Esophagus (tissue), 2 donors: Measurements from ENCODE around the gene IBSP. TPM values are rescaled to one million over a fixed set of nuclear protein-coding genes. Genes with fewer than 3 reads are reported as not detected.

Experiments used
- H3K27ac ChIP-seq, 2 donors: one replicate each; pipeline ENCODE4 v1.5.1; 2013; ENCODE audit warnings: low read depth in 2 of 2, mild to moderate bottlenecking in 2 of 2, inconsistent platforms in 1 of 2, low read length in 1 of 2, moderate library complexity in 1 of 2
- H3K27me3 ChIP-seq, 2 donors: one replicate each; pipeline ENCODE4 v1.6.1; 2013; ENCODE audit warnings: low read length in 2 of 2, control low read depth in 1 of 2, mild to moderate bottlenecking in 1 of 2; ENCODE audit not compliant: insufficient read depth in 2 of 2, control insufficient read depth in 1 of 2
- H3K36me3 ChIP-seq, 2 donors: one replicate each; pipeline ENCODE4 v1.6.1; 2013; ENCODE audit warnings: low read length in 1 of 2; ENCODE audit not compliant: control insufficient read depth in 2 of 2, insufficient read depth in 2 of 2
- H3K4me1 ChIP-seq, 2 donors: one replicate each; pipeline ENCODE4 v1.6.1; 2013; ENCODE audit warnings: low read length in 1 of 2; ENCODE audit not compliant: control insufficient read depth in 2 of 2, insufficient read depth in 2 of 2
- H3K4me3 ChIP-seq, 2 donors: one replicate each; pipeline ENCODE4 v1.5.1; 2013; ENCODE audit warnings: low read length in 2 of 2, mild to moderate bottlenecking in 2 of 2, low read depth in 1 of 2, moderate library complexity in 1 of 2
- H3K9me3 ChIP-seq, 2 donors: one replicate each; pipeline ENCODE4 v1.6.1; 2013; ENCODE audit warnings: mild to moderate bottlenecking in 2 of 2, low read depth in 1 of 2, low read length in 1 of 2, moderate library complexity in 1 of 2; ENCODE audit not compliant: control insufficient read depth in 2 of 2, insufficient read depth in 1 of 2
- whole genome bisulfite sequencing, 2 donors: extraction: QIAGEN DNeasy Blood & Tissue Kit; methylation state at CpG; one replicate each; pipeline ENCODE4 v1.1.7; 2013; 5-methylcytosine and 5-hydroxymethylcytosine counted together
- polyA plus RNA-seq, 2 donors: library from polyadenylated mRNA; stranded (reverse); fragments of 200-250 nt; gene quantifications; one replicate each; pipeline ENCODE4 v1.2.3, GENCODE V29; 2013
- donor health status: healthy with polysubstance abuse.
- donor health status: Bipolar disorder and iron deficiency.

Gene IBSP, protein sequence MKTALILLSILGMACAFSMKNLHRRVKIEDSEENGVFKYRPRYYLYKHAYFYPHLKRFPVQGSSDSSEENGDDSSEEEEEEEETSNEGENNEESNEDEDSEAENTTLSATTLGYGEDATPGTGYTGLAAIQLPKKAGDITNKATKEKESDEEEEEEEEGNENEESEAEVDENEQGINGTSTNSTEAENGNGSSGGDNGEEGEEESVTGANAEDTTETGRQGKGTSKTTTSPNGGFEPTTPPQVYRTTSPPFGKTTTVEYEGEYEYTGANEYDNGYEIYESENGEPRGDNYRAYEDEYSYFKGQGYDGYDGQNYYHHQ
- not detected for polyA plus RNA-seq

DNA sequence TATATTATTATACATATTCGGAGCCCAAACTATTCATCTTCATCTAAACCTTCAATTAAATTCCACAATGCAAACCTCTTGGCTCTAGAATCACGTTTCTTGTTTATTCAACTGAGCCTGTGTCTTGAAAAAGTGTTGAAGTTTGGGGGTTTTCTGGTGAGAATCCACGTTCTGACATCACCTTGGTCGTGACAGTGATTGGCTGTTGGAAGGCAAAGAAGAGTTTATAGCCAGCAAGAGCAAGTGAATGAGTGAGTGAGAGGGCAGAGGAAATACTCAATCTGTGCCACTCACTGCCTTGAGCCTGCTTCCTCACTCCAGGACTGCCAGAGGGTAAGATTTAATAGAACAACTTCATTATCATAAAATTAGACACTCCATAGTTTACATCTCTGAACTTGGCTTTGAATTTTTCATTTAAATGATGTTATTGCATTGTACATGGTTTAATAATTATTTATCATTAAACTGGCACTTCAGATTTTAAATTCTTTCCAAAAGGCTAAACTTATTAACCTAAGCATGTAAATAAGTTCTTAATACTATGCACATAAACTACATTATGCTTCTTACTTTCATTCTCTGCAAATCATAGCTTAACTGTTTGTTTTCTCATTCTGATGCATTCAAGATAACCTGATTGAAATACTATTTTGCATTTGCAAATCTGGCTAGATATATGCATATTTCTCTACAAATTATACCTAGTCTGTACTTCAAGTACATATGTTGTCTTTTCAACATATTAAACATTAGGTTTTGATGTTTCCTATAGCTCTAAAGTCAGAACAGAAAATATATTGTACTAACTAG, at the start of gene IBSP:
TSS of gene IBSP (plus strand) at position 254 of the 813 bp plus-strand sequence. CDS start 2,808 bp downstream, outside the sequence.
- H3K9me3 ChIP-seq, result no peaks in the 10 kb centered on the region
- 28 to 30% methylated on average over 4 of the region's 4 CpGs for WGBS, 2 donors
- no peak within 1 kb of the TSS for H3K27ac ChIP-seq
- no peak within 1 kb of the TSS for H3K4me3 ChIP-seq
- no peaks in the 10 kb centered on the region for H3K36me3 ChIP-seq
- H3K27me3 ChIP-seq, result no peaks in the 10 kb centered on the region
- no peaks in the 10 kb centered on the region for H3K4me1 ChIP-seq

DNA sequence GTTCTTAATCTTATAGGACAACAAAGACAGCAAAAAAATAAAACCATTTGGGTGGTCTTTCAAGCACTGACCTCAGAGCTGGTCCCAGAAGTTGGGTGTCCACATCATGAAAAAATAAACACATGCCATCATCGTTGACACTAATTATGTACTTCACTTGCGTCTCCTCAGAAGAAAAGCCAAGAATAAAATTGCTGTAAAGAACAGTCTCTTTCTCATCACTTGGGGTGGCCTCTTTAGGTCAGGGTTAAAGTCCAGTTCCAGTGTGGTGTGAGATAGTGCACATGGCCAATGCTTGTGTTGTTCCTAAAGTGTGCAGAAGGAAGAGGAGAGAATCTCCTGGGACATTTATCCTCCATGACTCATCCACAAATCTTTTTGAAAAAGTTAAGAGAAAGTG, 49.5 kb upstream of the IBSP start:
- Histone ChIP-seq H3K27me3 (no peaks in the 10 kb centered on the region), H3K36me3 (no peaks in the 10 kb centered on the region), H3K27ac (no peak overlapping the region), H3K4me1 (no peaks in the 10 kb centered on the region), H3K4me3 (no peak overlapping the region), H3K9me3 (no peaks in the 10 kb centered on the region)
- 54 to 59% methylated on average over 2 of the region's 2 CpGs for WGBS, 2 donors

DNA sequence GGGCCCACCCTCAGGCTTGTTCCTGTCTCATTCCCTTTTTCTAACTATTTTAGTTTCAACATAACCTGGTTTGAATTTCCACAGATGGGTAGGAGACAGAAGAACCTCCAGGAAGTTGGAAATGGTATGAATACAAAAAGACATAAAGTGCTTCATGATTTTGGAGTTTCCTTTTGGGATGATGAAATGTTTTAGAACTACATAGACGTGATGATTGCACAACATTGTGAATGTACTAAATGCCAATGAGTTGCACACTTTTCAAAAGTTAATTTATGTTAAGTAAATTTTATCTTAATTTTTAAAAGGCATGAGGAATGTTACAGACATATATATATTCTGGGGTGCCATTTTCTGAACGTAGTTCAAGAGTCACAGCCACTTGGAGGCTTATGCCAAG, 41.1 kb upstream of the IBSP start:
- Histone ChIP-seq H3K27me3 (no peaks in the 10 kb centered on the region), H3K9me3 (no peaks in the 10 kb centered on the region), H3K4me3 (no peak overlapping the region), H3K27ac (no peak overlapping the region), H3K4me1 (no peaks in the 10 kb centered on the region), H3K36me3 (no peaks in the 10 kb centered on the region)
- 46 to 64% methylated on average over 2 of the region's 2 CpGs for WGBS, 2 donors

DNA sequence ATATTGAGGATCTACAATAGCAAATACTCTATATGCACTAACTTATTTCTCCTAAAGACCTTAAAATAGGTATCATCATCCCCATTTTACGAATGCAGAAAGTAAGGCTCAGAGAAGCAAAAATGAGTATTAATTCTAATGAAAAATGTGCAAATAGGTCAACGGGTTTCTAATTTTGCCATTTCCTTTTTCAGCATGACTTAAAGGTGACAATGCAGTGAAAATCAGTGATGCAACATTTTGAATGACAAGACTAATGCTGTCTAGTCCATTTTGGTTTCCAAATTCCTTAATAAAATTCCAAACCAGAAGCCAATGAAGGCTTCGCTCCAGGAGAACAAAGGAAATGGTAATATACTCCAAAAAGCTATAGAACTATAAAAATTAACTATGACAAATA, 37.0 kb upstream of the IBSP start:
- Histone ChIP-seq H3K36me3 (no peaks in the 10 kb centered on the region), H3K4me3 (no peak overlapping the region), H3K27me3 (no peaks in the 10 kb centered on the region), H3K9me3 (no peaks in the 10 kb centered on the region), H3K4me1 (no peaks in the 10 kb centered on the region), H3K27ac (no peak overlapping the region)
- WGBS, 2 donors, result 83 to 88% methylated on average over 3 of the region's 3 CpGs

DNA sequence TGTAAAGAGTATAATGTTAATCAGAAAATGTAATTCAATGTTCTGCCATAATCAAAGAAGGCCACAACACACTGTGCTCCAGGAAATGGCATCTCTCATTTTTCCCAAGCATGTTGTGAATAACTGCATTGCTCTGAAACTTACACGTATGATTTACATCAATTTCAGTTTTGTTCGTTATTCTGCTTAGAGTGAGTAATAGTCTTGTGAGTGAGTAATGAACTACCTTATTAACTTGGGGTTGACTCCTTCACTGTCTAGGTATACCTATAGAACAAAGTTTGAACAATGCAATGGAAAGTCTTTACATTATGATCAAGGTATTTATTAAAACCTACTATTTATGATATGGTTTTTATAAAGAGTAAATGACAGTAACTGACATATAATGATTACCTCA, 17.8 kb upstream of the IBSP start:
- no peak overlapping the region for H3K27ac ChIP-seq
- no peaks in the 10 kb centered on the region for H3K36me3 ChIP-seq
- no peaks in the 10 kb centered on the region for H3K9me3 ChIP-seq
- no peaks in the 10 kb centered on the region for H3K4me1 ChIP-seq
- 70 to 78% methylated on average over 2 of the region's 2 CpGs for WGBS, 2 donors
- no peaks in the 10 kb centered on the region for H3K27me3 ChIP-seq
- H3K4me3 ChIP-seq, result no peak overlapping the region

DNA sequence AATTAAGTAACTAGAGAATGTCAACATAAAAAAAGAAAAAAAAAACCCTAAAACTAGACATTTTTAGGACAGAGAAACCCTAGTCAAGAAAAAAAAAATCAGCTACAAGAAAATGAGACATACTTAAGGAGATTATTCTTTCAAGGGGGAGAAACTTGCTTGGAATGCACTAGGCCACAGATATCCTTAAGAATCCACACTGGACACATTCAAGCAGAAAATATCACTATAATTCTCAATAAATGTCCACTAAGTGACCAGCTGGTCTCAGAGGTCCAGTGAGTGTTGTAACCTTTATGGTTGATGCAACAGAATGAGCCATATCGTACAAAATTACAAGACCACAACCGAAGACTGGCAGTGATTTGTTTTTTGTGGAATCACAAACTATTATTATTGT, 15.6 kb upstream of the IBSP start:
- Histone ChIP-seq H3K36me3 (no peaks in the 10 kb centered on the region), H3K9me3 (no peaks in the 10 kb centered on the region), H3K4me3 (no peak overlapping the region), H3K27me3 (no peaks in the 10 kb centered on the region), H3K27ac (no peak overlapping the region), H3K4me1 (no peaks in the 10 kb centered on the region)
- 87 to 94% methylated on average over 2 of the region's 2 CpGs for WGBS, 2 donors

DNA sequence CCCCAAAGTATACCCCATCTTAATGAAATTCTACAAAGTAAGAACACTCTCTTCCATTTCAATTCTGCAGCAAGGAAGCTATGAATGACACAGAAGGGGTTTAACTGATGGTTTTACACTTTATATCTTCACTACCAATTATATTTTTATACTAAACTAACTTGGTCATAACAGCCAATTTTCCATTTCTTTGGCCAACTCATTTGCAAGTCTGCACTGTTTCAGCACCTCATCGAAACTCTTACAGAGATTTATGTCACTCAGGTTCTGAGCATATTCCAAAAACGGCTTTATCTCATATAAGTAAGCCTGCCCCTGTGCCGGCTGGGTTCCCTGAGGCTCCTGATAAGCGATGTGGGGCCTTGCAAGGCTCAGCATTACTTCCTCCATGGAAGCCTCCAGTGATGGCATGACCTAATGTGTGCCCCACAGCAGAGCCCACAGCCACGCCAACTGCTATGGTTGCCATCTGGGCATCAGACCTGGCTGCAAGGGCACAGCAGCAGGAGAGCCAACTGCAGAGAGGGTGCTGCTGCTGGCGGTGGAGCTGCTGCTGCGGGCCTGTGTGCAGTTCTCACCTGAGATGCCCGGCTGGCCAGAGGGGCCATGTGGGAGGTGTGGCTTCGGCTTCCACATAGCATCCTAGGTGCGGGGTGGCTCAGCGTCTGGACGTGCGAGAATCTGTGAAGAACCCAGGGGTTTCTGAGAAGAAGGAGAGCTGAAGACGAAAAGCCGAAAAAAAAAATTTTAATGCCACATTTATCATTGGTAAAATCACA, 13.4 kb upstream of the IBSP start:
- Histone ChIP-seq H3K27ac (no peak overlapping the region), H3K4me1 (no peaks in the 10 kb centered on the region), H3K4me3 (no peak overlapping the region), H3K9me3 (no peaks in the 10 kb centered on the region), H3K27me3 (no peaks in the 10 kb centered on the region), H3K36me3 (no peaks in the 10 kb centered on the region)
- WGBS, 2 donors, result 85 to 91% methylated on average over 15 of the region's 15 CpGs

DNA sequence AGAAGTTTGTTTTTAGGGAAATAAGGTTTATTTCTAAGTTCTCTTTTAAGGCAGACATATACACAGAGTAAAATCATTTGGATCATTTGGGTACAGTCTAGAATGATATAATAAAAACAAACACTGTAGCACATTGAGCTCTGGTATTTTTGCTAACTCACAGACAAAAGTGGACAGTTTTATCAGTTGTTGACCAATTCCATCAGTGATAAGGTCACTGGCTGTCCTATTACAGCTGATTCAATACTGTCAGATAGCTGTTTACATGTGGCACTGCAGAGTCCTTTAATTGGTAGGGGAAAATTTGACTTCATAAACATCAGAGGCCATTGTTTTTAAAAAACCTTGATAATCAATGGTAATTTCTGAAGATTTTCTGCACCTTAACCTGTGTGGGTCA, 3.5 kb downstream of the IBSP start:
- H3K4me3 ChIP-seq, result no peak overlapping the region
- H3K27ac ChIP-seq, result no peak overlapping the region

DNA sequence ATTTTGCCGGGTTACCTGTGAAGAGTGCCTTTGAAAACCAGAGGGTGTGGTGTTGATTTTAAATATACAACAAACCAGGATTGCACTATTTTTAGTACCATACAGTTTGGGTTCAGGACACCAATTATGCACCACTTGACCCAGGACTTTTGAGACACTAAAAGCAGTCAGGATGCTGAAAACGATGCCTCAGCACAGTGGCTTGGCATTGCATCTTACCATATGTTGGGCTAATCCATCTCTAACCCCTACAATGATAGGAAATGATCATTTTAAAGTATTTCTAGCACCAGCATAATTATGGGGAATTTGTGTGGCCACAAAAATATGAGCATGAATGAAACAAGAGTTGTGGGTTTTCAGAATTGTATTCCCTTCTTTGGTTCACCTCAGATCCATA, 4.1 kb downstream of the IBSP start:
- Histone ChIP-seq H3K4me3 (no peak overlapping the region), H3K4me1 (no peaks in the 10 kb centered on the region)
- WGBS, 2 donors, result 70 to 77% methylated on average over 2 of the region's 2 CpGs

More for the DNA sequence above, 3.5 kb downstream of the IBSP start:
- Histone ChIP-seq H3K4me1 (no peaks in the 10 kb centered on the region), H3K9me3 (no peaks in the 10 kb centered on the region), H3K36me3 (no peaks in the 10 kb centered on the region), H3K27me3 (no peaks in the 10 kb centered on the region)

More for the DNA sequence above, 4.1 kb downstream of the IBSP start:
- H3K9me3 ChIP-seq, result no peaks in the 10 kb centered on the region
- H3K27ac ChIP-seq, result no peak overlapping the region
- H3K27me3 ChIP-seq, result no peaks in the 10 kb centered on the region
- no peaks in the 10 kb centered on the region for H3K36me3 ChIP-seq
